Liver (tissue), 3 donors: Measurements from ENCODE around the gene LRRC37A3.
"Not testable (repeated sequence)": the region's sequence is repeated elsewhere in the genome, so short reads cannot be mapped to it uniquely, and the experiment has no call there.

Experiments used
- CTCF ChIP-seq: fragments of 150-350 bp; IDR thresholded peaks from 2 replicates; pipeline ENCODE4 v1.5.1; 2017; ENCODE audit warnings: improper control_type of control experiment, low read depth, low read length; ENCODE audit not compliant: missing input control
- FOXA2 ChIP-seq: IDR thresholded peaks from 2 replicates; pipeline ENCODE4 v1.6.1; 2016; ENCODE audit warnings: antibody characterized with exemption
- HNF4G ChIP-seq: IDR thresholded peaks from 2 replicates; pipeline ENCODE4 v1.6.1; 2016; ENCODE audit warnings: antibody characterized with exemption
- REST ChIP-seq: IDR thresholded peaks from 2 replicates; pipeline ENCODE4 v1.6.1; 2016; ENCODE audit warnings: antibody characterized with exemption, mild to moderate bottlenecking
- SP1 ChIP-seq: IDR thresholded peaks from 2 replicates; pipeline ENCODE4 v1.6.1; 2018; ENCODE audit warnings: antibody characterized with exemption, mild to moderate bottlenecking
- donor health status: healthy.
- donor health status: healthy.

- not testable (repeated sequence) for TF ChIP-seq CTCF, FOXA2, REST, HNF4G, SP1
These were observed 82.7 kb downstream of the LRRC37A3 start for GRCh38 chr17:64836623-64837017.
